ENCODE results near the gene KIZ. TPM values are rescaled to one million over a fixed set of nuclear protein-coding genes. Genes with fewer than 3 reads are reported as not detected.
"Not testable (repeated sequence)": the region's sequence is repeated elsewhere in the genome, so short reads cannot be mapped to it uniquely, and the experiment has no call there.

The KIZ gene
- total RNA-seq, 2 experiments from 2014 or later: 22.3 to 30.9 TPM

- DNase-seq: no peak
- Mint-ChIP-seq H3K4me1 (peaks cover 5% of the 10 kb centered on the region), H3K27ac (no peak overlapping the region), H3K4me3 (no peak overlapping the region), H3K27me3 (no peaks in the 10 kb centered on the region), H3K9me3 (ENCODE audit: low read depth) (no peaks in the 10 kb centered on the region), H3K36me3 (peaks cover 5% of the 10 kb centered on the region)
- CTCF ChIA-PET: no interaction called here
- ATAC-seq: no peak
These were observed 30.4 kb downstream of the KIZ start for GRCh38 chr20:21156266-21156665.

- no peak for DNase-seq
- Mint-ChIP-seq H3K27me3 (no peaks in the 10 kb centered on the region), H3K4me3 (no peak overlapping the region), H3K4me1 (peaks cover 5% of the 10 kb centered on the region), H3K9me3 (ENCODE audit: low read depth) (no peaks in the 10 kb centered on the region), H3K27ac (no peak overlapping the region), H3K36me3 (peaks cover 9% of the 10 kb centered on the region)
- CTCF ChIA-PET: no interaction called here
- no peak for ATAC-seq
These were observed 31.1 kb downstream of the KIZ start for GRCh38 chr20:21157006-21157405.

DNA sequence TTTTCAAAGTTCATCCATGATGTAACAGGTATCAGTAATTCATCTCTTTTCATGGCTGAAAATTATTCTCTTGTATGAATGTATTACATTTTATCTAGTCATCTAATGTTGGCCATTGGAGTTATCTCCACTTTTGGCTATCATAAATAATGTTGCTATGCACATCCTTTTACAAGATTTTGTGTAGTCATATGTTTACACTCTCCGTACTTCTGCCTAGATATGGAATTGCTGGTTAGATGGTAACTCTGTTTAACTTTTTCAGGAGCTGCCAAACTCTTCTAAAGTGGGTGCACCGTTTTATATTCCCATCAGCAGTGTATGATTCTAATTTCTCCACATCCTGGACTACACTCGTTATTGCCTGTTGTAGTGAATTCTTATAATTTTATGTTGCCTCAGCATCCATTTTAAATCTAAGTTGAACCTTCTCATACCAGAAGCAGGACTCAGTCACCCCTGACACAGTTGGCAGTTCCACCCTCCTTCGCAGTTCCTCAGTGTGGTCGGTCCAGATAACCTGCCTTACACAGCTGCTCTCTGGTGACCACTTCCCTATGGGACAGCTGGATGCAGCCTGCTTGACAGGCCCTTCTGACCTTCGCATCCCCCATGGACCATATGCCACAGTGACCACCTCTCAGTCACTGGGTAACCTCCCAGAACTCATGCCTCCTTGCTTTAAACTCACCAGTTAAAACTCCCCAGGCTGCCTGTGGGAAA, 33.9 kb downstream of the KIZ start:
- H3K9me3 Mint-ChIP-seq (ENCODE audit: low read depth): no peaks in the 10 kb centered on the region
- H3K4me1 Mint-ChIP-seq: peaks cover 5% of the 10 kb centered on the region
- no peak overlapping the region for H3K4me3 Mint-ChIP-seq
- H3K27ac Mint-ChIP-seq: no peak overlapping the region
- H3K27me3 Mint-ChIP-seq: no peaks in the 10 kb centered on the region
- peaks cover 20% of the 10 kb centered on the region for H3K36me3 Mint-ChIP-seq
- CTCF ChIA-PET: interaction anchor here (1.3 kb wide), 1 partner anchor 76 kb away, joined by 3 read pairs; no protein-coding TSS in a partner anchor
- ATAC-seq: no peak
- DNase-seq: no peak

GRCh38 chr20:21161926-21162325, 36.0 kb downstream of the KIZ start:
- Mint-ChIP-seq H3K4me1 (peaks cover 21% of the 10 kb centered on the region), H3K36me3 (peaks cover 29% of the 10 kb centered on the region), H3K4me3 (no peak overlapping the region), H3K9me3 (ENCODE audit: low read depth) (no peaks in the 10 kb centered on the region), H3K27ac (no peak overlapping the region), H3K27me3 (no peaks in the 10 kb centered on the region)
- CTCF ChIA-PET: no interaction called here
- ATAC-seq (no peak), DNase-seq (no peak)

DNA sequence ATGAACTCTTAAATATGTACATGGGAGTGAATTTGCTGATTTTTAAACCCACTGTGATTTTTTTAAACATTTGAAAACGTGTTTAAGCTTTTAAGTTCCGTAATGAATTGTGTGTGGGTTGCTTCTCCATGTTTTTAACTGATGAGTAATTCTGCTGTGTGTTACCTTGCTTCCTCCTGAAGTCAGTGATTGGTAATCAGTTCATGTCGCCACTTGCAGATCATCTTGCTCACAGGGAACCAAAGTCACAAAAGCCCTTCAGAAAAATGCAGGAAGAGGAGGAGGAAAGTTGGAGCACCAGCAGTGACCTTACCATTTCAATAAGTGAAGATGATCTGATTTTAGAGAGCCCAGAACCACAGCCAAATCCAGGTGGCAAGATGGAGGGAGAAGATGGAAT, 36.7 kb downstream of the KIZ start:
- ATAC-seq: no peak
- Mint-ChIP-seq H3K27ac (no peak overlapping the region), H3K27me3 (no peaks in the 10 kb centered on the region), H3K36me3 (peaks cover 32% of the 10 kb centered on the region), H3K9me3 (ENCODE audit: low read depth) (no peaks in the 10 kb centered on the region), H3K4me1 (peaks cover 22% of the 10 kb centered on the region), H3K4me3 (no peak overlapping the region)
- no peak for DNase-seq
- CTCF ChIA-PET: no interaction called here

DNA sequence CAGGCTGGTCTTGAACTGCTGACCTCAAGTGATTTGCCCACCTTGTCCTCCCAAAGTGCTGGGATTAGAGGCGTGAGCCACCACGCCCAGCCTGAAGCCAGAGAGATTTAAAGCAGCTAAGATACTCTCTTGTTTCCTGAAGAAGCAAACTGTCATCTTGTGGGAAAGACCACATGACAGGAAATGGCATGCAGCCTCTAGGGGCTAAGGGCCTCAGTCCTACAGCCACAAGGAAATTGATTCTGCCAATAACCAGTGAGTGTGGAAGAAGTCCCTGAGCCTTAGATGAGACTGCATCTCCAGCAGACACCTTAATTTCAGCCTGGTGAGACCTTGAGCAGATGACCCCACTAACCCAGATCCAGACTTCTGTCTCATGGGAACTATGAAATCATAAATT, 40.9 kb downstream of the KIZ start:
- DNase-seq (peak; percentile 86), ATAC-seq (peak; percentile 90)
- H3K27me3 Mint-ChIP-seq: no peaks in the 10 kb centered on the region
- CTCF ChIA-PET: interaction anchor here (0.6 to 2.1 kb wide), 6 partner anchors 10 to 69 kb away, joined by 3 to 11 read pairs (median 3); partner anchors contain the start of gene KIZ
- peak overlapping the region; percentile 41 for H3K4me3 Mint-ChIP-seq
- peak overlapping the region; percentile 93 for H3K27ac Mint-ChIP-seq
- peaks cover 24% of the 10 kb centered on the region for H3K4me1 Mint-ChIP-seq
- H3K36me3 Mint-ChIP-seq: peaks cover 46% of the 10 kb centered on the region
- H3K9me3 Mint-ChIP-seq (ENCODE audit: low read depth): peaks cover 4% of the 10 kb centered on the region

DNA sequence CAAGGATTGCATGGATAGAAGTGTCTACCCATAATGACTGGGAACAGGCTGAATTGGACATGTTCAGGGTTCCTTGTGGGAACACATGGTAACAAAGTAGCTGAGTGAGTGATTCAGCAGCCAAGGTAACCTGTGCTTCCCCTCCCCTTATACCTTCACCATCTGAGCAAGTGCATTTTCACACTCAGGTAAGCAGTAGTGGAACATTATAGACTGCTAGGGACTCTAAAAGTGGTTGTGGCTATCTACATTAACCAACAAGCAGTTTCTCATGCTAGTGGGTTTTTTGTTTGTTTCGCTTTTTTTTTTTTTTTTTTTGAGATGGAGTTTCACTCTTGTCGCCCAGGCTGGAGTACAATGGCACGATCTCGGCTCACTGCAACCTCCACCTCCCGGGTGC, 41.4 kb downstream of the KIZ start:
- peak overlapping the region; percentile 41 for H3K4me3 Mint-ChIP-seq
- peak; percentile 81 for ATAC-seq
- peaks cover 42% of the 10 kb centered on the region for H3K36me3 Mint-ChIP-seq
- CTCF ChIA-PET: interaction anchor here (0.8 to 2.1 kb wide), 3 partner anchors 12 to 1781 kb away, joined by 3 to 11 read pairs (median 4); no protein-coding TSS in a partner anchor
- H3K27ac Mint-ChIP-seq: peak overlapping the region; percentile 93
- H3K27me3 Mint-ChIP-seq: no peaks in the 10 kb centered on the region
- no peak for DNase-seq
- H3K4me1 Mint-ChIP-seq: peaks cover 24% of the 10 kb centered on the region
- peaks cover 4% of the 10 kb centered on the region for H3K9me3 Mint-ChIP-seq (ENCODE audit: low read depth)

DNA sequence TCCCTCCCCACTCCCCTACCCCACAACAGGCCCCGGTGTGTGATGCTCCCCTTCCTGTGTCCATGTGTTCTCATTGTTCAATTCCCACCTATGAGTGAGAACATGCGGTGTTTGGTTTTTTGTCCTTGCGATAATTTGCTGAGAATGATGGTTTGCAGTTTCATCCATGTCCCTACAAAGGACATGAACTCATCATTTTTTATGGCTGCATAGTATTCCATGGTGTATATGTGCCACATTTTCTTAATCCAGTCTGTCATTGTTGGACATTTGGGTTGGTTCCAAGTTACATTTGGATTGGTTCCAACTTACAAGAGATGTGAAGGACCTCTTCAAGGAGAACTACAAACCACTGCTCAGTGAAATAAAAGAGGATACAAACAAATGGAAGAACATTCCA, 42.2 kb downstream of the KIZ start:
- ATAC-seq: not testable (repeated sequence)
- H3K36me3 Mint-ChIP-seq: peaks cover 37% of the 10 kb centered on the region
- CTCF ChIA-PET: interaction anchor here (0.8 kb wide), 1 partner anchor 1780 kb away, joined by 4 read pairs; no protein-coding TSS in a partner anchor

DNA sequence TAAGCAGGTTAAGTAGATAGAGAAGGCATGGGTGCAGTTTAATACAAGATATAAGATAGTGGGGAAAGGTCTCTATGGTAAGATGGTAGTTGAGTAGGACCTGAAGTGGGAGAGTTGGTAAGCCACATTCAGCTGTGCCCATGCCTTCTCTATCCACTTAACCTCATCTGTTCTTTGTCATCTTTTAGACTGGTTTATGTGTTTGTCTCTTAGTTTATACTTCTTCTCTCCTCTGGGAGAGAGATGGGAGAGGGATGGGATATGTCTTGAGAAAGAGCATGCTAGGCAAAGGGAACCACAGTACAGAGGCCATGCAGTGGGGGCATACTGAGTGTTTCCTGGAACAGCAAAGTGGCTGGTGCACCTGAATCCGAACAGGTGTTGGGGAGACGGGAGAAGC, 46.7 kb downstream of the KIZ start:
- Mint-ChIP-seq H3K4me1 (peaks cover 10% of the 10 kb centered on the region), H3K36me3 (peaks cover 21% of the 10 kb centered on the region), H3K27me3 (no peaks in the 10 kb centered on the region), H3K27ac (no peak overlapping the region), H3K9me3 (ENCODE audit: low read depth) (peaks cover 4% of the 10 kb centered on the region), H3K4me3 (no peak overlapping the region)
- CTCF ChIA-PET: no interaction called here
- no peak for DNase-seq
- ATAC-seq: no peak

More for the DNA sequence above, 42.2 kb downstream of the KIZ start:
- DNase-seq; H3K4me3 Mint-ChIP-seq; H3K9me3 Mint-ChIP-seq (ENCODE audit: low read depth); H3K27me3 Mint-ChIP-seq: not testable (repeated sequence)
- Mint-ChIP-seq H3K4me1 (peaks cover 24% of the 10 kb centered on the region), H3K27ac (peak overlapping the region; percentile 56)

GRCh38 chr20:21173485-21173884, 47.6 kb downstream of the KIZ start:
- Mint-ChIP-seq H3K9me3 (ENCODE audit: low read depth) (peaks cover 4% of the 10 kb centered on the region), H3K36me3 (peaks cover 18% of the 10 kb centered on the region), H3K27ac (no peak overlapping the region), H3K4me1 (peaks cover 6% of the 10 kb centered on the region), H3K27me3 (no peaks in the 10 kb centered on the region), H3K4me3 (no peak overlapping the region)
- DNase-seq (no peak), ATAC-seq (no peak)
- CTCF ChIA-PET: no interaction called here

GRCh38 chr20:21174516-21175239, 48.8 kb downstream of the KIZ start:
- peaks cover 16% of the 10 kb centered on the region for H3K36me3 Mint-ChIP-seq
- no peaks in the 10 kb centered on the region for H3K27me3 Mint-ChIP-seq
- H3K9me3 Mint-ChIP-seq (ENCODE audit: low read depth): peaks cover 4% of the 10 kb centered on the region
- peaks cover 6% of the 10 kb centered on the region for H3K4me1 Mint-ChIP-seq
- H3K27ac Mint-ChIP-seq: no peak overlapping the region
- H3K4me3 Mint-ChIP-seq: no peak overlapping the region
- CTCF ChIA-PET: interaction anchor here (2.1 kb wide), 1 partner anchor 61 kb away, joined by 7 read pairs; no protein-coding TSS in a partner anchor
- DNase-seq: no peak
- no peak for ATAC-seq

DNA sequence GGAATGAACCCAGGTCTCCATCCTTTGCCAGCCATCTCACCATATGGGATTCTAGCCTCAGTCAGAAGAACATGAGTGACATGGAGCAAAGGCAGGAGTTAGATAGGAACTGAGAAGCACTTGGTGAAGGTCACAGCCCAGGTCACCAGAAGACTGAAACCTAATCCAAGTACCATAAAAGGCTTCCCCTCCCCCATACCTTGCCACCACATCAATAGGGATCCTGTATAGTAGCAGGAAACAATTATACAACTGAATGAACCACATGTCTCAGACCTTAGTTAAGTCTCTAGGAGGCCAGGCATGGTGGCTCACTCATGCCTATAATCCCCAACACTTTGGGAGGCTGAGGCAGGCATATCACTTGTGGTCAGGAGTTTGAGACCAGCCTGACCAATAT, 49.6 kb downstream of the KIZ start:
- peaks cover 6% of the 10 kb centered on the region for H3K4me1 Mint-ChIP-seq
- CTCF ChIA-PET: interaction anchor here (1.4 to 2.1 kb wide), 2 partner anchors 9 to 60 kb away, joined by 3 to 7 read pairs; no protein-coding TSS in a partner anchor

GRCh38 chr20:21177767-21178166, 51.9 kb downstream of the KIZ start:
- CTCF ChIA-PET: no interaction called here
- Mint-ChIP-seq H3K36me3 (peaks cover 8% of the 10 kb centered on the region), H3K4me3 (no peak overlapping the region), H3K27ac (no peak overlapping the region), H3K27me3 (no peaks in the 10 kb centered on the region), H3K9me3 (ENCODE audit: low read depth) (no peaks in the 10 kb centered on the region), H3K4me1 (peaks cover 6% of the 10 kb centered on the region)
- no peak for DNase-seq
- no peak for ATAC-seq

More for the DNA sequence above, 49.6 kb downstream of the KIZ start:
- Mint-ChIP-seq H3K27me3 (no peaks in the 10 kb centered on the region), H3K36me3 (peaks cover 15% of the 10 kb centered on the region), H3K27ac (no peak overlapping the region), H3K4me3 (no peak overlapping the region), H3K9me3 (ENCODE audit: low read depth) (peaks cover 4% of the 10 kb centered on the region)
- DNase-seq (no peak), ATAC-seq (no peak)

GRCh38 chr20:21179757-21180156, 53.9 kb downstream of the KIZ start:
- CTCF ChIA-PET: no interaction called here
- Mint-ChIP-seq H3K36me3 (peaks cover 8% of the 10 kb centered on the region), H3K9me3 (ENCODE audit: low read depth) (no peaks in the 10 kb centered on the region), H3K27ac (no peak overlapping the region), H3K4me1 (peaks cover 6% of the 10 kb centered on the region), H3K4me3 (no peak overlapping the region), H3K27me3 (no peaks in the 10 kb centered on the region)
- DNase-seq (no peak), ATAC-seq (no peak)
